Chondrocyte (in vitro differentiated cells): ENCODE measurements around the gene FAM193A. TPM values are rescaled to one million over a fixed set of nuclear protein-coding genes. Genes with fewer than 3 reads are reported as not detected.

Source experiments
- DNase-seq: peaks from one replicate; pipeline ENCODE4 v3.0.0; 2021; ENCODE audit warnings: mixed read lengths, low spot score
- H3K27ac Mint-ChIP-seq: one replicate; pipeline ENCODE4 v1.8.0; 2021; ENCODE audit warnings: mild to moderate bottlenecking, moderate library complexity, mixed read lengths; ENCODE audit not compliant: unreplicated experiment
- H3K27me3 Mint-ChIP-seq: 2 replicates; pipeline ENCODE4 v1.8.0; 2021; ENCODE audit warnings: low read depth, mixed read lengths
- H3K36me3 Mint-ChIP-seq: 2 replicates; pipeline ENCODE4 v1.8.0; 2021; ENCODE audit warnings: low read depth, mixed read lengths
- H3K4me1 Mint-ChIP-seq: 2 replicates; pipeline ENCODE4 v1.8.0; 2021; ENCODE audit warnings: low read depth, mild to moderate bottlenecking, mixed read lengths
- H3K4me3 Mint-ChIP-seq: one replicate; pipeline ENCODE4 v1.8.0; 2021; ENCODE audit warnings: mild to moderate bottlenecking, moderate library complexity, mixed read lengths; ENCODE audit not compliant: unreplicated experiment
- H3K9me3 Mint-ChIP-seq: 2 replicates; pipeline ENCODE4 v1.8.0; 2021; ENCODE audit warnings: low read depth, mixed read lengths
- total RNA-seq: library from RNA; stranded (reverse); gene quantifications from 3 replicates; pipeline ENCODE4 v1.2.1, GENCODE V29; 2021
- TF ChIP-seq, protein P1 (sequence below): fragments of 200-600 bp; sonication (generic); IDR thresholded peaks from 2 replicates; pipeline ENCODE4 v1.5.0; 2021; ENCODE audit warnings: antibody characterized with exemption, mild to moderate bottlenecking, moderate library complexity

FAM193A gene
- total RNA-seq, 1 donor from 2014 or later, result 24.9 TPM

DNA sequence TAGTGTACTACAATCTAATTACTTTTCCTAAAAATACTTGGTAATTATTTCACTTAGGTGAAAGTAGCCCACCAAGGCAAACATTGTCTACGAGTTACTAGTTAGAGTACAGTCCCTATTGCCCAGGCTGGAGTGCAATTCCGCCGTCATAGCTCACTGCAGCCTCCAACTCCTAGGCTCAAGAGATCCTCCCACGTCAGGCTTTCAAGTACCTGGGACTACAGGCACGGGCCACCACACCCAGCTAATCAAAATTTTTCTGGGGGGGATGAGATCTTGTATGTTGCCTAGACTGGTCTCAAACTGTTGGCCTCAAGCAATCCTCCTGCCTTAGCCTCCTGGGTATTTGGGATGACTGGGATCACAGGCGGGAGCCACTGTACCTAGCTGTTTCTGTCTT, 21.9 kb downstream of the FAM193A start:
- Mint-ChIP-seq H3K27ac (no peak overlapping the region), H3K4me3 (no peak overlapping the region), H3K36me3 (peaks cover 1% of the 10 kb centered on the region), H3K4me1 (peaks cover 12% of the 10 kb centered on the region), H3K27me3 (no peaks in the 10 kb centered on the region), H3K9me3 (no peaks in the 10 kb centered on the region)
- TF ChIP-seq, protein P1, sequence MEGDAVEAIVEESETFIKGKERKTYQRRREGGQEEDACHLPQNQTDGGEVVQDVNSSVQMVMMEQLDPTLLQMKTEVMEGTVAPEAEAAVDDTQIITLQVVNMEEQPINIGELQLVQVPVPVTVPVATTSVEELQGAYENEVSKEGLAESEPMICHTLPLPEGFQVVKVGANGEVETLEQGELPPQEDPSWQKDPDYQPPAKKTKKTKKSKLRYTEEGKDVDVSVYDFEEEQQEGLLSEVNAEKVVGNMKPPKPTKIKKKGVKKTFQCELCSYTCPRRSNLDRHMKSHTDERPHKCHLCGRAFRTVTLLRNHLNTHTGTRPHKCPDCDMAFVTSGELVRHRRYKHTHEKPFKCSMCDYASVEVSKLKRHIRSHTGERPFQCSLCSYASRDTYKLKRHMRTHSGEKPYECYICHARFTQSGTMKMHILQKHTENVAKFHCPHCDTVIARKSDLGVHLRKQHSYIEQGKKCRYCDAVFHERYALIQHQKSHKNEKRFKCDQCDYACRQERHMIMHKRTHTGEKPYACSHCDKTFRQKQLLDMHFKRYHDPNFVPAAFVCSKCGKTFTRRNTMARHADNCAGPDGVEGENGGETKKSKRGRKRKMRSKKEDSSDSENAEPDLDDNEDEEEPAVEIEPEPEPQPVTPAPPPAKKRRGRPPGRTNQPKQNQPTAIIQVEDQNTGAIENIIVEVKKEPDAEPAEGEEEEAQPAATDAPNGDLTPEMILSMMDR, result no peak
- DNase-seq, result no peak

DNA sequence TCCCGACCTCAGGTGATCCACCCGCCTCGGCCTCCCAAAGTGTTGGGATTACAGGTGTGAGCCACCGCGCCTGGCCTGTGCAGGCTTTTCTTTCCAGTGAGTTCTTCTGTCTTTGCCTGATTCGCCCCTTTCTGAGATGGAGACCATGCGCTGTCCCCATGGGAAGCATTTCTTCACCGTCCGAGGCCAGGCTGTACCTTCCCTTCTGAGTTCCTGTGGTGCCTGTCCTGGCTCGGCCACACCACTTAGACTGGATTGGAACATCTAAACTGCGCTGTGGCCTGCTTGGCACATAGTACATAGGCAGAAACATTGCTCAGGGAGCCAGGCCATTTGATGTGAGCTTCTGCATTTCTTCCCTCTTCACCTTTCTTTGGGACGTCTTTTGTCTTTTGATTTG, 23.7 kb downstream of the FAM193A start:
- H3K4me1 Mint-ChIP-seq, result peaks cover 8% of the 10 kb centered on the region
- DNase-seq, result no peak
- peaks cover 1% of the 10 kb centered on the region for H3K36me3 Mint-ChIP-seq
- TF ChIP-seq, protein P1, result no peak
- no peak overlapping the region for H3K27ac Mint-ChIP-seq
- H3K9me3 Mint-ChIP-seq, result no peaks in the 10 kb centered on the region
- no peak overlapping the region for H3K4me3 Mint-ChIP-seq
- H3K27me3 Mint-ChIP-seq, result no peaks in the 10 kb centered on the region

DNA sequence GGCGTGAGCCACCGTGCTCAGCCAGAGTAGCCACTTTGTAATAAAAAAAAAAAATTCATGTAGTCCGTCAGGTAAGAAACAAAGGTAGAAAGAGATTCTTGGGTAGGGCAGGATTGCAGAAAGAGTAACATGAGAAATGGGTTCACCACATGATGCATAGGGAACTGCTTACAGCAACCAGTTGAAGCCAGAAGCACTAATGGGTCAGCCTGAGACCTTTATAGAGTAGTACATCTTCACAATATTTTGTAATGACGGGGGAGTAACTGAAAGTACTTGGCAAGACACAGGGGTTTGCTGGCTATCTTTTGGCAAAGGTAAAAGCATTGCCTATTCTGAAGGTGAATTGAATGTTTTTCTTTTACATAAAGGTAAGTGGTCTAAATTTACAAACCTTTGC, 29.1 kb downstream of the FAM193A start:
- TF ChIP-seq, protein P1, result no peak
- Mint-ChIP-seq H3K4me1 (peaks cover 8% of the 10 kb centered on the region), H3K9me3 (no peaks in the 10 kb centered on the region), H3K36me3 (peaks cover 2% of the 10 kb centered on the region), H3K27ac (no peak overlapping the region), H3K27me3 (no peaks in the 10 kb centered on the region), H3K4me3 (no peak overlapping the region)
- no peak for DNase-seq

DNA sequence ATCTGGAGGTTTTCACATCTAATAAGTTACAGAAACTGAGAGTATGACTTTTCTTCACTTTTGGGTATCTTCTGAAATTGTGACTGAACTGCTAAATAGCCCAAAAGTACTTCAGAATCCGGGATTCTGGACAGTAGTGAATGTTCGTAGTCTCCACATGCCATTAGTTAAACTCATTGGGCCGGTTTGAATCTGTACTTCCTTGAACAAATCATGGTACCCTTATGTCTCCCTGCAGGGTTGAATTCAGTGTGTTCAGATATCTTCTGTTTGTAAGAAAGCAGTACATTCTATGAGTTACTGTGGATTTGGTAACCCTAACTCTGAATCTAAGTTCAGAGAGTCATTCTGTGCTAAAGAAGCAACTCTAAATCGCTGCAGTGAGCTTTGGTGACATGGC, 33.6 kb downstream of the FAM193A start:
- H3K9me3 Mint-ChIP-seq, result no peaks in the 10 kb centered on the region
- no peak overlapping the region for H3K27ac Mint-ChIP-seq
- H3K4me1 Mint-ChIP-seq, result peaks cover 25% of the 10 kb centered on the region
- H3K4me3 Mint-ChIP-seq, result no peak overlapping the region
- no peak for DNase-seq
- peaks cover 4% of the 10 kb centered on the region for H3K36me3 Mint-ChIP-seq
- TF ChIP-seq, protein P1, result no peak
- H3K27me3 Mint-ChIP-seq, result no peaks in the 10 kb centered on the region

DNA sequence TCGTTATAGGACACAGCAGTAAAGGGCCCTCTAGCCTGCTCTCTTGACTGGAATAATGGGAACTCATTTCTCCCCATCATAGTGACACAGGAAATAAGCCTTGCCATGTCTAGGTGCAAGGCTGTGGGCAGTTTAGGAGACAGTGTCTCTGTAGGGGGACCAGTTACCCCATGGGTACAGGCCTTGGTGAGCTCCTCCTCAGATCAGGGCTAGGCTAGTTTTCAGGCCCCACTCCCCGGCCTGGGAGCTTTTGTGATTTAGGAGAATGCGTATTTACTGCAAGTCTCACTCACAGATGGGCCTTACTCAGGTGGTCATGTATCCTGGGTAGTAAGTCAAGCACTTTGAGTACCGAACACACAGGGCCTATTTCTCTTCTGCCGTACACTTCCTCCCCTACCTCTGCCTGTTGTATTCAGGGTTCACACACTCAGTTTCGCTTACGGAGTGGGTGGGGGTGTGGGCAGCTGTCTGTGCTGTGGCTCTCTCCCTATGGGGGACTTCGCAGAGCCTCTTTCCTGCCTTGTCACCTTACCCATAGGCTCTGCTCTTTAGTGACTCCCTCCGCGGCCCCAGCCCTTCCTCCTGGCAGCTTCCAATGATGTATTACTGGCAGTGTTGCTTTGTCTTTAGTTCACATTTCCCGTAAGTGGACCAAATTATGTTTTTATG, 34.2 kb downstream of the FAM193A start:
- Mint-ChIP-seq H3K27ac (peak overlapping the region; percentile 68), H3K27me3 (no peaks in the 10 kb centered on the region), H3K36me3 (peaks cover 5% of the 10 kb centered on the region), H3K9me3 (no peaks in the 10 kb centered on the region), H3K4me1 (peaks cover 25% of the 10 kb centered on the region), H3K4me3 (no peak overlapping the region)
- DNase-seq, result no peak
- TF ChIP-seq, protein P1, result no peak
